ENCODE measurements around the gene PRLH.

- no peak for TF ChIP-seq EZH2phosphoT487 (IDR thresholded peaks at IDR 0.05; ENCODE audit: low read depth)
- no peak for TF ChIP-seq CTCF (IDR thresholded peaks at IDR 0.05; ENCODE audit: low read depth, low read length)
Measured at GRCh38 chr2:237547841-237548416, 18.4 kb upstream of the PRLH start.

Data from OCI-LY3 (cell line).